ENCODE results near the gene GNA14. TPM values are rescaled to one million over a fixed set of nuclear protein-coding genes. Genes with fewer than 3 reads are reported as not detected.
"Not testable (repeated sequence)": the region's sequence is repeated elsewhere in the genome, so short reads cannot be mapped to it uniquely, and the experiment has no call there.

Gene GNA14
- total RNA-seq: 1.6 TPM

GRCh38 chr9:77648234-77649108 is at the start of gene GNA14:
Gene GNA14, minus strand, starts transcription at chr9:77648322. Its CDS starts 529 bp downstream, at chr9:77647793.
- DNase-seq (ENCODE audit: low spot score in 2 of 2) (peak in 1 of 2 donors; percentile 40), FAIRE-seq (no peak)

DNA sequence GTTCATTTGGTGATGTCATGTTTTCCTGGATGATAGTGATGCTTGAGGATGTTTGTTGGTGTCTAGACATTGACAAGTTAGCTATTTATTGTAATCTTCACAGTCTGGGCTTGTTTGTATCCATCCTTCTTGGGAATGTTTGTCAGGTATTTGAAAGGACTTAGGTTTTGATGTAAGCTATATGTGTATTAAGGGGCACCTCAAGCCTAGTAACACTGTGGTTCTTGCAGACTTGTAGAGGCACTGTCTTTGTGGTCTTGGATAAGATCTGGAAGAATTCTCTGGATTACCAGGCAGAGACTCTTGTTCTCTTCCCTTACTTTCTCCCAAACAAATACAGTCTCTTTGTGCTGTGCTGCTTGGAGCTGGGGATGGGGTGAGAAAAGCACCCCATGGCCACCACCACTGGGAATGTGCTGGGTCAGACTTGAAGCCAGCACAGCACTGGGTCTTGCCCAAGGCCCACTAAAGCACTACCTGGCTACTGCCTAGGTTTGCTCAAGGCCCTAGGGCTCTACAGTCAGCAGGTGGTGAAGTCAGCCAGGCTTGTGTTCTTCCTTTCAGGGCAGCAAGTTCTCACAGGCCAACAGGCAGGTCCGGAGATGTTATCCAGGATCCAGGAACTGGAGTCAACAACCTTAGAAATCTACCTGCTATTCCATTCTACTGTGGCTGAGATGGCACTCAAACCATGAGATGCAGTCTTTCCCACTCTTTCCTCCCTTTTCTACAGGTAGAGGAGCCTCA is 49.3 kb upstream of the GNA14 start:
- DNase-seq (ENCODE audit: low spot score in 2 of 2) (no peak), FAIRE-seq (no peak)

DNA sequence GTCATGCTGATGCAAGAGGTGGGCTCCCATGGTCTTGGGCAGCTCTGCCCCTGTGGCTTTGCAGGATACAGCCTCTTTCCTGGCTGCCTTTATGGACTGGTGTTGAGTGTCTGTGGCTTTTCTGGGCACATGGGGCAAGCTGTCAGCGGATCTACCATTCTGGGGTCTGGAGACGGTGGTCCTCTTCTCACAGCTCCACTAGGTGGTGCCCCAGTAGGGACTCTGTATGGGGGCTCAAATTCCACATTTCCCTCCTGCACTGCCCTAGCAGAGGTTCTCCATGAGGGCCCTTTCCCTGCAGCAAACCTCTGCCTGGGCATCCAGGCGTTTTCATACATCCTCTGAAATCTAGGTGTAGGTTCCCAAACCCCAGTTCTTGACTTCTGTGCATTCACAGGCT is 42.6 kb upstream of the GNA14 start:
- not testable (repeated sequence) for DNase-seq (ENCODE audit: low spot score in 2 of 2); FAIRE-seq

DNA sequence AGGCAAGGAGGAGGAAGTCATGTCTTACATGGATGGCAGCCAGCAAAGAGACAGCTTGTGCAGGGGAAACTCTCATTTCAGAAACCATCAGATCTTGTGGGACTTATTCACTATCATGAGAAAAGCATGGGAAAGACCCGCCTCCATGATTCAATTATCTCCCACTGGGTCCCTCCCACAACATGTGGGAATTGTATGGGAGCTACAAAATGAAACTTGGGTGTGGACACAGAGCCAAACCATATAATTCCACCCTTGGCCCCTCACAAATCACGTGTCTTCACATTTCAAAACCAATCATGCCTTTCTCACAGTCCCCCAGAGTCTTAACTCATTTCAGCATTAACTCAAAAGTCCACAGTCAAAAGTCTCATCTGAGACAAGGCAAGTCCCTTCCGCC is 42.0 kb upstream of the GNA14 start:
- not testable (repeated sequence) for FAIRE-seq; DNase-seq (ENCODE audit: low spot score in 2 of 2)

GRCh38 chr9:77687737-77688136 is 39.6 kb upstream of the GNA14 start:
- not testable (repeated sequence) for DNase-seq (ENCODE audit: low spot score in 2 of 2); FAIRE-seq

DNA sequence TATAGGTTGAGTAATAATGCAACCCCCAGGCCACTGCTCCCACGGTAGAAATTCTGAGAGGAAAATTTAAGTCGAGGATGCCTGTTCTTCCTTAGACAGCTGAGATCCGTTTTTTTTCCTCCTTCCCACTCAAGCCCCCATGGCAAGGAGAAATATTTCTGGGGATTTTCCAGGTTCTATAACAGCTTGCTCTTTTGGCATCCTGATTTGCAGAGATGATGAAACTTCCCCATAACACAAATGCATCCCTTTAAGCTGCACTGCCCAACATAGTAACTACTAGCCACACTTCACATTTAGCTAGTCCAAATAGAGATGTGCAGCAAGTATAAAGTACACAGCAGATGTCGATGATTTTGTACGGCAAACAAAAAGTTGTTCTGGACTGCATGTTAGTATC is 32.5 kb upstream of the GNA14 start:
- FAIRE-seq: no peak
- no peak for DNase-seq (ENCODE audit: low spot score in 2 of 2)

DNA sequence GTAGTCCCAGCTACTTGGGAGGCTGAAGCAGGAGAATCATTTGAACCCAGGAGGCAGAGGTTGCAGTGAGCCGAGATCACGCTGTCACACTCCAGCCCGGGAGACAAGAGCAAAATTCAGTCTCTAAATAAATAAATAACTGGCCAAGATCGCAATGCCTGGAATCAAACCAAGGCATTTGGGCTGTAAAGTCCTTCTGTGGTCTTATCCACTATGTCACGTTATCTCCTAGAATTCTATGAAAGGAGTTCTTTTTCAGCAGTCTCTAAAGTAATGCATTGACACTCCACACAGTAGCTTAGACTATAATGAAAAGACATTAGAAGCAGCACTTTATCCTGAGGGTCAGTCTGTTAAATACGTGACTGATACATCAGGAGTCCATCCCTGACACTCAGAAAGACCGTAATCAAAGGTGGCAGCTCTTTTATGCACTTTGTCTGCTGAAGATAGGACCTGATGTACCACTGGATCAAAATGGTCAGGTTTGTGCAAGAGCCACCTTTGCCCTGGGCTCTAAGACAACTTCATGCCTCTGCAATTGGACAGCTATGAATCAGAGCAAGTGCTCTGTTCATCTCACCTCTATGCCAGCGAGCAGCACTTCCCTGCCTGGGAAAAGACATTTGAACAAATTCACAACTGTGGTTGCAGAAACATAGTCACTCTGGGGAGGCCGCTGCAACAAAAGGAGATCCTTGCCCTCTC is 31.7 kb upstream of the GNA14 start:
- DNase-seq (ENCODE audit: low spot score in 2 of 2) (no peak), FAIRE-seq (no peak)

GRCh38 chr9:77679088-77679487 is 31.0 kb upstream of the GNA14 start:
- DNase-seq (ENCODE audit: low spot score in 2 of 2) (no peak), FAIRE-seq (no peak)

DNA sequence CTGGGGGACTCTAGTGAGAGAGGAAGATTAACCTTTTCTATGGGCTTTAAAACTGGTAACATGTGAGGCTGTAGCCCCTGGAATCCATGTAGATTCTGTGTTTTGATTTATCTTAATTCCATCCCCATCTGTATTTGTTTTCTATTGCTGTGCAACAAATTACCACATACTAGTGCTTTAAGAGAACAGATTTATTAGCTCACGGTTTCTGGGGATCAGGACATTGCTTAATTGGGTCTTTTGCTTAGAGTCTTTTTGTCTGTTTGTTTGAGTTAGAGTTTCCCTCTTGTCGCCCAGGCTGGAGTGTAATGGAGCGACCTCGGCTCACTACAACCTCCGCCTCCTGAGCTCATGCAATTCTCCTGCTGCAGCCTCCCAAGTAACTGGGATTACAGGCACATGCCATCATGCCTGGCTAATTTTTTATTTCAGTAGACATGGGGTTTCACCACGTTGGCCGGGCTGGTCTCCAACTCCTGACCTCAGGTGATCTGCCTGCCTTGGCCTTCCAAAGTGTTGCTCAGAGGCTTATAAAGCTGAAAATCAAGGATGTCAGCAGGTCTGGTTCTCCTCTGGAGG is 29.9 kb upstream of the GNA14 start:
- FAIRE-seq: no peak
- DNase-seq (ENCODE audit: low spot score in 2 of 2): no peak

GRCh38 chr9:77677397-77677796 is 29.3 kb upstream of the GNA14 start:
- FAIRE-seq: no peak
- DNase-seq (ENCODE audit: low spot score in 2 of 2): no peak

DNA sequence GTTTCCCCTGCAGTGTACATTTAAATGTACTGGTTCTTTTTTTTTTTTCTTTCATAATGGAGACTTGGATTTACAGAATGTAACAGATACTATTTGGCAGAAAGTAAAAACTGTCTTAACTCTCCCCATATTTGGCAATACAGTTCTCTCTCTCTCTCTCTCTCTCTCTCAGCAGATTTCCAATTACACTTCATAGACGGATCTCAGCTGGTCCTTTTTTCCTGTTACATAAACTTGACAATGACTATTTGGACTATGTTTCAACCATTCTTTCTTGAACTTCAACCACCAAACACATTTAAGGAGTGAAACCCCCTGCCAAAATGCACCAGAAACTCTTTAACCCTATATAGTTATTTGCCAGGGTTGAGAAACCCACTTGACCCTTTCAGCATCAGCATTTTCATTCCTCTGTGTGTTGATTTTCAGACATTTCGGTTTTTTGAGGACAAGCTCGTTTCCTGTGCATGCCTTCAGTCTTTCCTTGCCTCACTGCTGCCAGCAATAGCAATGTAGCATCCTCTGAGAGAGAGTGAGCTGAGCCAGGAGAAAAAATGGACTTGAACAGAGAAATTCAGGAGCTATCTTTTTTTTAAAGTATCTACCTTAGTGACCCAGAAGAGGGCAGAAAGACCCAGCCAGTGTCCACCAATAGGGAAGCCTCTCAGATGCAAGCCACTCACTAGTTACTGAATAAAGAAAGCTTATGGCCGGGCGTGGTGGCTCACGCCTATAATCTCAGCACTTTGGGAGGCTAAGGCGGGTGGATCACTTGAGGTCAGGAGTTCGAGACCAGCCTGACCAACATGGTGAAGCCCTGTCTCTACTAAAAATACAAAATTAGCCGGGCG is 26.0 kb upstream of the GNA14 start:
- no peak for DNase-seq (ENCODE audit: low spot score in 2 of 2)
- no peak for FAIRE-seq

GRCh38 chr9:77672183-77672582 is 24.1 kb upstream of the GNA14 start:
- no peak for FAIRE-seq
- no peak for DNase-seq (ENCODE audit: low spot score in 2 of 2)

DNA sequence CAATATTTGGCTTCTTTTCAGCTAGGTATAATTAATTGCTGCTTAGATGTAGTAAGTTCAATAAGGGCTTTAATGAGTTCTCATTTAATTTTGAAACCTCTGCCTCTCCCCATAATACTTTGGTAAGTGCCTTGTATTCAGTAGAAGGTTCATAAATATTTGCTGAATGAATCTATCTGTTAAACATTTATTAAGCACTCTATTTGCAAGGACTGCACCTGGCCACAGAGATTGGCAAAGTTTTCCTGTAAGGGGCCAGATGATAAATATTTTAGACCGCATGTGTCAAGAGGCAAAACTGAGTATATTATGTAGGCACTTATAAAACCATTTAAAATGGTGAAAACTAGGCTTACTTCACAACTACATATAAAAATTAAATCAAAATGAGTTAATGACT is 19.0 kb upstream of the GNA14 start:
- no peak for DNase-seq (ENCODE audit: low spot score in 2 of 2)
- no peak for FAIRE-seq

DNA sequence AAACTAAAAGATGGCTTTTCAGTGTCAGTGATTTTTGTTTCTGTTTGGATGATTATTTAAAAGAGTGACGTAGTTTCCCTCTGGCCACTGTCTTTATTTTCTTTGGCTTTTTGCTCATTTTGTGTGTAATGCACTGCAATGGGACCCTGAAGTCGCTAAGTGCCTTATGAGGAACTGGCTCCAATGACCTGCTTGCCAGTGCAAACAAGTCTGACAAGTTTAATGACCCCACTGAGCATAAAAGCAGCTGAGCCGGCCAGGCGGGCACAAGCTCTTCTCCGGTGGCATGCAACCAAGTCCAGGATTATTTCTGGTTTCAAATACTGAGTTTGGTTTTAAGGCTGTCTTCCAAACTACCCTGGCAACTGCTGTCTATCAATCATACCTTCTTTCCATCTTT is 15.6 kb upstream of the GNA14 start:
- FAIRE-seq: no peak
- DNase-seq (ENCODE audit: low spot score in 2 of 2): no peak

- FAIRE-seq: no peak
Measured at GRCh38 chr9:77661566-77662085, 13.5 kb upstream of the GNA14 start.

DNA sequence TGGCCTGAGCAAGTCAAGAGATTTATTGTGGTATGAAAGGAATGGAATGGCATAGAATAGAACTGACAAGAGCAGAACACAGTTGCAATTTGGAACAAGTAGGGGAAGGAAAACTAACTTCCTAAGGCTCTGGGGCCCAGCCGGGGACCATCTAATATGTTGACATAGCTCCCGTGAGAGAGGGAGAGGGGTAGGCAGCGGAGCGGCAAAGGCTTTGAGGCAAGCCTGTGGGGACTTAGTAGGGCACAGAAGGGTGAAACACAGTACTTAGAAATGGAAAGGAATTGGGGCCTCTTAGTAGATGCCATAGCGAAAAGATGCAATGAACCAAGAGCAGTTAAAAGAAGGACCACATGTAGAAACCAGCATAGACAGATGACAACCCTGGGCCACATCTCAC is 11.8 kb upstream of the GNA14 start:
- FAIRE-seq (no peak), DNase-seq (ENCODE audit: low spot score in 2 of 2) (no peak)

More at GRCh38 chr9:77661566-77662085, 13.5 kb upstream of the GNA14 start:
- DNase-seq (ENCODE audit: low spot score in 2 of 2): no peak

DNA sequence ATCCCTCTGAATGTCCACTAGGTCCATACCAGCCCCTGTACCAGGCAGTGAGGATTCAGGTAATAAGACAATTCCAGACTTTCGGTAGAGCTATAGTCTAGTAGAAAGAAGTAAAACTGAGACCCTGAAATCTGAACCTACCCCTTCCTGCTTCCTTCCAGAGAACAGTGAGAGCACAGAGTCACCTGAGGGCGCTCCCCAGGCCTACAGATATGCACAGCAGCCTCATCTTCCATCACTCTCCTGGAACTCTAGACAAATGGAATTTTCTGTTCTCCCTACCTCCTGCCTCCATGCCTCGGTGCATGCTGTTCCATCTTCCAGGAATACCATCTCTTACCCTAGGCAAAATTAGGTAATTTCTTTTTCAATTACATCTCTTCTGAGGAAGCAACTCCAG is 3.1 kb upstream of the GNA14 start:
- DNase-seq (ENCODE audit: low spot score in 2 of 2) (no peak), FAIRE-seq (no peak)

- FAIRE-seq (no peak), DNase-seq (ENCODE audit: low spot score in 2 of 2) (no peak)
Measured at GRCh38 chr9:77649109-77649812, 1.1 kb upstream of the GNA14 start.
